Prostate gland (tissue), 2 donors: ENCODE measurements around the gene F5.

Experiments
- CTCF ChIP-seq, 4 experiments: fragments of 200-600 bp in 2 of 4; fragments of 450-650 bp in 2 of 4; sonication (generic) in 2 of 4; IDR thresholded peaks; 1 replicate in 3 of 4; 2 replicates in 1 of 4; pipeline ENCODE4 v1.5.1; 2016 to 2019; ENCODE audit warnings: antibody characterized with exemption in 4 of 4, mild to moderate bottlenecking in 2 of 4, moderate library complexity in 2 of 4
- POLR2A ChIP-seq: fragments of 450-650 bp; IDR thresholded peaks from one replicate; pipeline ENCODE4 v1.6.1; 2016; ENCODE audit warnings: antibody characterized with exemption, mild to moderate bottlenecking

DNA sequence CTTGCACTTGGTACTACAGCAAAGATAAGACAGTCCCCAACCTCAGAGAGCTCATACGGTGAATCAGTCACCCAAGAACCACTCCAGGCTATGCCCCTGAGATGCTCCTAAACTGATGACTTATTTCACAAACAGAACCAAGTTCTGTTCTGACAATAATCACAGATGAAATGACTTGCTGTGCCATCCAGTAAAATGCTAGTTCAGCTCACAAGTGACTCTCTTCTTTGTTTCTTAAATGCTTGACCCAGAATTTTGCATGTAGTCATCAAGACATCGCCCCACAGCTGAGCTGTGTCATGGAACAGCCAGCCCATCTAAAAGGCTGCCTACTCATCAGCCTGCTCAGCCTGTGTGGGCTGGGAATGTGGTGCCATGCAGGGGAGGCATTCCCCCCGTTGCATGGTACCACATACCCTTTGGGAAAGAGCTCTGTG lies 94.4 kb downstream of the F5 start:
- no peak for TF ChIP-seq CTCF (IDR thresholded peaks at IDR 0.05)
- no peak for TF ChIP-seq POLR2A
